Measurements from ENCODE around the gene CACNB3.
"Not testable (repeated sequence)": the region's sequence is repeated elsewhere in the genome, so short reads cannot be mapped to it uniquely, and the experiment has no call there.

Gene CACNB3

DNA sequence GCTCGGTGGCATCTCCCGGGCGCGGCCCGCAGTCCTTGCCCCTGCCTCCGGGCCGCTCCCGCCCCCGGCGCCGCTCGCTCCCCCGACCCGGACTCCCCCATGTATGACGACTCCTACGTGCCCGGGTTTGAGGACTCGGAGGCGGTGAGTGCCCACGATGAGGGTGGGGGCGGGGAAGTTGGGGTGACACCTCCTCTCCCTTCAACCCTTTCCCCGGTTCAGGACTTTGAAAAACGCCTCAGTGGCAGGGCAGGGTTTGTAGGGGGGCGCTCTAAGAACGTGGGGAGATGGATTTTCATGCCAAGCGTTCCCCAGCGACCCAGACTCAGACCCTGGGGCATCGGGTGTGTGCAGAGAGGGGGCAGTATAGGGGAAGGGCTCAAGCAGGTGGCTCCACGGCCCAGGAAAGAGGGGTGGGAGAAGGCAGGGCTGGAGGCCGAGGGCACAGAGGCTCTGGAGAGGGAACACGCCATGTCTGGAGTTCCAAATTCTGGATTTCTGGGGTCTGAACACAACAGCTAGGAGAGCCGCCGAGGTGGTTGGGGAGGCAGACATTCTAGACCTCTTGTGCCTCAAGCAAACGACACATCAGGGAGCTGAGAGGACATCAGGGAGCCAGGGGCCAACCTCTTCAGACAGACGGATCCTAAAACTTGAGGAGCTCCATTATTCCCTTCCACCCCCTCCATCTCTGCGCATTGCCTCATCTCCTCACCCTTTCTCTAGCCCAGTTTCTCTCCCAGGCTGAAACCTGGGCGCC, 715 bp downstream of the CACNB3 start:
- DNase-seq (ENCODE audit: low spot score), result no peak

- no peak for DNase-seq (ENCODE audit: low spot score)
These were observed 1.9 kb downstream of the CACNB3 start for GRCh38 chr12:48819986-48820725.

DNA sequence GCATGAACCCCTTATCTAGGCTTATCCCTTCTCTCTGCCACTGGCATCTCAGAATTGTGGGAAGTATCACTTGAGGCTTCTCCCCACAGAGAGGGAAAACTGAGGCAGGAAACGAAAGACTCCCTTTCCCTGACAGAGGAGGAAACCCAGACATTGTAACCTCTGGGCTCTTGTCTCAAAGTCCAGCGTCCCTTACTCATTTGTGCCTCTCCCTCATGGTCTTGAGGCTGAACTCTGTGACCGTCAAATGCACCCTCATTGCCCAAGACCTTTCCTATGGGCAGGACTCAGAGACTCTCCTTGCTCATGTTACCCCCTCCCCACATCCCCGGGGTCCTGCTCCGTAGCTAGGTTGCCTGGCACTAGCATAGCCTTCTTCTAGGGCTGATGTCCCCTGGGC, 3.8 kb downstream of the CACNB3 start:
- no peak for DNase-seq (ENCODE audit: low spot score)

- no peak for DNase-seq (ENCODE audit: low spot score)
These were observed 4.4 kb downstream of the CACNB3 start for GRCh38 chr12:48822711-48823110.

DNA sequence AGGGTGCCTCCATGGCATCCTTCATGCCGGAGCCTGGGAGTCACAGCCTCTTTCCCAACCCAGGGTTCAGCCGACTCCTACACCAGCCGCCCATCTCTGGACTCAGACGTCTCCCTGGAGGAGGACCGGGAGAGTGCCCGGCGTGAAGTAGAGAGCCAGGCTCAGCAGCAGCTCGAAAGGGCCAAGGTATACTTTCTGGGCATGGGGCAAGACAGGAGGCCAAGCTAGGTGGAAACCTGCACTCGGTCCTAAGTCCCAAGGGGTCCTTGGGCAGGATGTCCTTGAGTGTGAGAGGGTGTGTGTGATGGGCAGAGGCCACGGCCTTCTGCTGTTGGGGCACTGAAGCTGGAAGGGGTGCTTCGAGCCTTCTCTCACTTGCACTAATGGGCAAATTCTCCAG, 5.0 kb downstream of the CACNB3 start:
- no peak for DNase-seq (ENCODE audit: low spot score)

DNA sequence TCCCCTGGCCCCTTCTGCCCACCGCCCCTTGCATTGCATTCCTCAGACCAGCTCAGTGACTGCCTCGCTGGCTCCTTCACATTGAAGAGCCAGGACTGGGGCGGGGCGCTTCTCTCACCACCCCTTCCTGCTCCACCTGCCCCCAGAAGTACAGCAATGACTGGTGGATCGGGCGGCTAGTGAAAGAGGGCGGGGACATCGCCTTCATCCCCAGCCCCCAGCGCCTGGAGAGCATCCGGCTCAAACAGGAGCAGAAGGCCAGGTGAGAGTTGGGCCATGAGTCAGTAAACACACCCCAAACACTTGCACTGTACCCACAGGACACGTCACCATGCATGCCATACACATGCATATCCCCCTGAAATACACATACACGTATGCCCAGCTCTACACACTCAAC, 5.8 kb downstream of the CACNB3 start:
- DNase-seq (ENCODE audit: low spot score), result no peak

DNA sequence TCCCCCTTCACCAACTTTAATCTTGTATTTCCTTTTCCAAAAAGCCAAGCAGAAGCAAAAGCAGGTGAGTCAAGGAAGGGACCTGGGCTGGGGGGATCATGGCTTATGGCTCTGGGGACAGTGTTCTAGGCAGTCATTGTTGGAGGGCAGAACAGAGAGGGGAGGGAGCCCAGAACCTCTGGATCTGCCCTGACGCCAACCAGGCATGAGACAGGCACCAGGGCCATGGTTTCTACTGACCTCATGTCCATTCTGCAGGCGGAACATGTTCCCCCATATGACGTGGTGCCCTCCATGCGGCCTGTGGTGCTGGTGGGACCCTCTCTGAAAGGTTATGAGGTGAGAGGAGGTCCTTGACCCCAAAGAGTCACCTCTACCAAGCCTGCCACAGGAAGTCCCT, 6.6 kb downstream of the CACNB3 start:
- DNase-seq (ENCODE audit: low spot score), result no peak

DNA sequence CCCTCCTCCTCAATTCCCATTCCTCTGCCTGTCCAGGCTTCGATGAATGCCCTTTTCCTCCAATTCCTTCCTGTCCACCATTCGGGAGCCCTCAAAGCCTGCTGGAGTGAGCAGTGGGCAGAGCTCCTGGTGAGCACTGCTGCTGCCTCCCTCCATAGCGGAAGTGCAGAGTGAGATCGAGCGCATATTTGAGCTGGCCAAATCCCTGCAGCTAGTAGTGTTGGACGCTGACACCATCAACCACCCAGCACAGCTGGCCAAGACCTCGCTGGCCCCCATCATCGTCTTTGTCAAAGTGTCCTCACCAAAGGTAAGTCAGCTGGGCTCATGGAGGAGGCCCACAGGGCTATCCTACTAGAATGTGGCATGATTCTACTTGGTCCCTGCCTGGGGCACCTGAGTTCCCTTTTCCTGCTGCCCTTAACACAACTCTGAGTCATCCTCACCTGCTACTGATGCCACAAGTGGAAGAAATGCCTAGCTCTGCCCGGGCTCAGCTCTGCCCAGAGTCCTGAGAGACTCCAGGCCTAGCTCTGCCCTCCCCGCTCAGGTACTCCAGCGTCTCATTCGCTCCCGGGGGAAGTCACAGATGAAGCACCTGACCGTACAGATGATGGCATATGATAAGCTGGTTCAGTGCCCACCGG, 8.0 kb downstream of the CACNB3 start:
- no peak for DNase-seq (ENCODE audit: low spot score)

GRCh38 chr12:48827026-48827425, 8.7 kb downstream of the CACNB3 start:
- DNase-seq (ENCODE audit: low spot score), result no peak

DNA sequence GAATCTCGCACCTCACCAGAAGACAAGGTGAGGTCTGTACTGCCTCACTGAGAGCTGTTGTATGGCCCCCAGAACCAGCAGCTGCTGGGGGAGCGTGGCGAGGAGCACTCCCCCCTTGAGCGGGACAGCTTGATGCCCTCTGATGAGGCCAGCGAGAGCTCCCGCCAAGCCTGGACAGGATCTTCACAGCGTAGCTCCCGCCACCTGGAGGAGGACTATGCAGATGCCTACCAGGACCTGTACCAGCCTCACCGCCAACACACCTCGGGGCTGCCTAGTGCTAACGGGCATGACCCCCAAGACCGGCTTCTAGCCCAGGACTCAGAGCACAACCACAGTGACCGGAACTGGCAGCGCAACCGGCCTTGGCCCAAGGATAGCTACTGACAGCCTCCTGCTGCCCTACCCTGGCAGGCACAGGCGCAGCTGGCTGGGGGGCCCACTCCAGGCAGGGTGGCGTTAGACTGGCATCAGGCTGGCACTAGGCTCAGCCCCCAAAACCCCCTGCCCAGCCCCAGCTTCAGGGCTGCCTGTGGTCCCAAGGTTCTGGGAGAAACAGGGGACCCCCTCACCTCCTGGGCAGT, 9.3 kb downstream of the CACNB3 start:
- no peak for DNase-seq (ENCODE audit: low spot score)

DNA sequence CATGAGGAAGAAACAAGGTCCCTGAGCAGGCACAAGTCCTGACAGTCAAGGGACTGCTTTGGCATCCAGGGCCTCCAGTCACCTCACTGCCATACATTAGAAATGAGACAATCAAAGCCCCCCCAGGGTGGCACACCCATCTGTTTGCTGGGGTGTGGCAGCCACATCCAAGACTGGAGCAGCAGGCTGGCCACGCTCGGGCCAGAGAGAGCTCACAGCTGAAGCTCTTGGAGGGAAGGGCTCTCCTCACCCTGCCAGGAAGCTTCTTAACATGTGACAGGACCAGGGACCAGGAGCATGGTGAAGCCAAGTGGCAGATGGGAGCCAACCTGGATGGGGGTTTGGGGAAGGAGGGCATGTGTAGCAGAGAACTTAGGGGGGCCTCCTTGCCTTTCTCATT, 10.0 kb downstream of the CACNB3 start:
- no peak for DNase-seq (ENCODE audit: low spot score)

DNA sequence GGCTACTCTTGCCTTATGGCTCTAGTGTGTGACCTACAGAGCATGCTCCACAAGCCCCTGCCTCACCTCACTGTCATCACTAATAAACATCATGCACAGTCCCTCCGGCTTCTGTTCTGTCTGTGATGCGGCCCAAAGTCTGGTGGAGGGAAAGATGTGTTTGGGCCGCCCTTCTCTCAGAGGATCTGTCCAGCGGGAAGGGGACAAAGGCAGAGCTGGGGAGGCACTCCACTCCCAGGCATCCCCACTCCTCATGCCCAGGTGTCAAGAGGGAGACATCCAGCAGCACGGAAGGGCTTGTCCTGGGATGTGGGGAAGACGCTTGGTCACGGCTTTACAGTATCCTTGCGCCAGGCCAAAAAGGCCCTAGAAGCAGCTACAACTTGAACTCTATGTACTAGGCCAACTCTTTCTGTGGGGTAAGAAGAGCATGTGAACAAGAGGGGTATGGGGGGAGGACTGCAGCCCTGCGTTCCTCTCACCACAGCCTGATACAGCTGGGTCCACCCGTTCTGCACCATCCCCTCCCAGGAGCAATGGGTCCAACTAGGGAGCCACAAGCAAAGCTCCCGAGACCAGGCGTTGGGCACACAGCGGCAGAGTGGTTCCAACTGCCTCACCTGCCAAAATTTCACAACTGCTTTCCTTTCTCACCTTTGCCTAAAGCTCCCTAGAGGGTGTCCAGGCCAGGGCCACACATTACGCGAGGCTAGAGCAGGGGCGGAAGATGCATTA, 10.7 kb downstream of the CACNB3 start:
- no peak for DNase-seq (ENCODE audit: low spot score)

GRCh38 chr12:48831257-48831656, 13.0 kb downstream of the CACNB3 start:
- no peak for DNase-seq (ENCODE audit: low spot score)

DNA sequence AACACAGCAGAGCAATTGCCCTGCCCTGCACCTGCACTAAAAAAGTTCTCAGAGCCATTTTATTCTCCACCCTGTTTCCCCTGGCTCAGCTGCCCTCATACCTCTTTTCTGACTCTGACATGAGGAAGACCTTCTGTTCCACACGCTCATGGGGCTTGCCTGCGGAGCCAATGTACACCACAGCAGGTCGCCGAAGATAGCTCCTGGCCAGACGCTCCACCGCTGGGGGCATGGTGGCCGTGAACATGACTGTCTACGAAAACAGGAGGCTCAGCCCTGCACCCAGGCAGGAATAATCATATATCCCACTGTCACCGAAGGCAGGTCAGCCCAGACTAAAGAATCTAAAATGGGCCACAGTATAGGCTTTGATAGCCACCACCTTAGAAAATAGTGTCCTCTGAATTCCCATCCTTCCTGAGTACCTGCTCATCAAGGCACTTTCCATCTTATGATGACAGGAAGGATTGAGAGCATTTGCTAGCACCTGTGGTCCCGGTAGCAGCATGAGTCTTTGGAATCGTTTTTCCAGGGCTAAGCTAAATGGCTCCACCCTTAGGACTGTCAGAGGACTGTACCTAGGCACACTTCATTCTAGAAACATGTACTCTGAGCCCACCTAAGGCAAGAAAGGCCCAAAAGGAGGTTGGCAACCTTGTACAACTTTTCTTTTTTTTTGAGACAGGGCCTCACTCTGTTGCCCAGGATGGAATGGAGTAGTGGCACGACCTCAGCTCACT, 14.2 kb downstream of the CACNB3 start:
- DNase-seq (ENCODE audit: low spot score), result no peak

DNA sequence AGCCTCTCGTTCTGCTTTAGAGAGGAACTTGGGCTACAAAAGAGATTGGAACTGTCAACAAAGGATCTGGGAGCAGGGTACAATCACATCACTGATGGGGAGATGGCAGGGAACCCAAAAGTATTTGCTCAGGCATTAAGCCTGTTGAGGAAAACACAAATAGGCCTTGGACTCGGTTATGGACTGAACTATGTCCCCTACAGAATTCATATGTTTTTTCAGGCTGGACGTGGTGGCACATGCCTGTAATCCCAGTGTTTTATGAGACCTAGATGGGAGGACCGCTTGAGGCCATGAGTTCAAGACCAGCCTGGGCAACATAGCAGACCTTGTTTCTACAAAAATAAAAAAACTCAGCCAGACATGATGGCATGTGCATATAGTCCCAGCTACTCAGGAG, 19.8 kb downstream of the CACNB3 start:
- DNase-seq (ENCODE audit: low spot score), result no peak

- DNase-seq (ENCODE audit: low spot score), result not testable (repeated sequence)
These were observed 23.7 kb downstream of the CACNB3 start for GRCh38 chr12:48842021-48842420.

GRCh38 chr12:48851883-48852733, 33.8 kb downstream of the CACNB3 start, which contains the start of gene DDX23:
Gene DDX23 (minus strand): TSS chr12:48852163. CDS start chr12:48845782, 6,381 bp downstream.
- peak; percentile 96 for DNase-seq (ENCODE audit: low spot score)

DNA sequence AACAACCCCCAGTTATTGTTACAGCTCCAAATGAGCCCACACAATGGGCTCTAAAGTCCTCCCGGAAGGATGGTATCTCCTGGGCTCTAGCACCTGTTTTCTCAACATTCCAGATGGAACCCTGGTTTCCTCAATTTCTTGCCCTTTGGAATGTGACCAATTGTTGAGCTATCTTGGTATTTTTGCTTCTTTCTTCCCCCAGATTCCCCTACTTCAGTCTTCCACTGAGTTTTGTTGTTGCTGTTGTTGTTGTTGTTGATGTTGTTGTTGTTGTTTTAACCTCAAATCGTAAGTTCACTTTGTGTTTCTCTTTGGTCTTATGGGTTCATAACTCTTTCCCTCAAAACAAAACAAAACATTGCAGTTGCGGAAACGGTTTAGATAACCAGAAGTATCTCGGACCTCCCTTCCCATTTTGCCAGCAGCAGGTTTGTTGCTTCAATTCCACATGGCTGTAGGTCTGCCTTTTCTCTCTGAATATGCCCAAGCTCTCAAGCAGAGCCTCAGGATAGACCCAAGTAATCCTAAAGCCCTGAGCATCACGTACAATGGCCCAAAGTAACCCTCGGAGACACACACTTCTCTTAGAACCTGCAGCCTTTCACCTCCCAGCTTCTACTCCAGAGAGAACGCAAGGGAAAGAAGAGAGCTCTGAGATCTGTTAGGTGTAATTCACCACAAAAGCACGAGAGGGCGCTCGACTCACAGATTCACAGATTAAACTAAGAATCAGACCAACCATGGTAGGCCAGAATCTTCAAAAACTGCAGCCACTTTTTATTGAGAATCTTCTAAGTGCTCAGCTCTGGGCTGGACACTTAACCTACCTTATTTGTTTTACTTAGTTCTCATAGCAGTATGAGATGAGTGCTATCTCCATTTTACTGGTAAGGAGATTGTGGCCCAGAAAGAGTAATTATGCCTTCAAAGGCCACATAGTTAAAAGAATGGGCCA, 34.7 kb downstream of the CACNB3 start:
- peak; percentile 97 for DNase-seq (ENCODE audit: low spot score)

- no peak for DNase-seq (ENCODE audit: low spot score)
These were observed 36.2 kb downstream of the CACNB3 start for GRCh38 chr12:48854488-48854887.
